ENCODE measurements around the gene PRSS16.
A peak's percentile ranks its signal among the peaks of the same experiment; 100 is the strongest.
"Not testable (repeated sequence)": the region's sequence is repeated elsewhere in the genome, so short reads cannot be mapped to it uniquely, and the experiment has no call there.

The PRSS16 gene, protein sequence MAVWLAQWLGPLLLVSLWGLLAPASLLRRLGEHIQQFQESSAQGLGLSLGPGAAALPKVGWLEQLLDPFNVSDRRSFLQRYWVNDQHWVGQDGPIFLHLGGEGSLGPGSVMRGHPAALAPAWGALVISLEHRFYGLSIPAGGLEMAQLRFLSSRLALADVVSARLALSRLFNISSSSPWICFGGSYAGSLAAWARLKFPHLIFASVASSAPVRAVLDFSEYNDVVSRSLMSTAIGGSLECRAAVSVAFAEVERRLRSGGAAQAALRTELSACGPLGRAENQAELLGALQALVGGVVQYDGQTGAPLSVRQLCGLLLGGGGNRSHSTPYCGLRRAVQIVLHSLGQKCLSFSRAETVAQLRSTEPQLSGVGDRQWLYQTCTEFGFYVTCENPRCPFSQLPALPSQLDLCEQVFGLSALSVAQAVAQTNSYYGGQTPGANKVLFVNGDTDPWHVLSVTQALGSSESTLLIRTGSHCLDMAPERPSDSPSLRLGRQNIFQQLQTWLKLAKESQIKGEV

DNA sequence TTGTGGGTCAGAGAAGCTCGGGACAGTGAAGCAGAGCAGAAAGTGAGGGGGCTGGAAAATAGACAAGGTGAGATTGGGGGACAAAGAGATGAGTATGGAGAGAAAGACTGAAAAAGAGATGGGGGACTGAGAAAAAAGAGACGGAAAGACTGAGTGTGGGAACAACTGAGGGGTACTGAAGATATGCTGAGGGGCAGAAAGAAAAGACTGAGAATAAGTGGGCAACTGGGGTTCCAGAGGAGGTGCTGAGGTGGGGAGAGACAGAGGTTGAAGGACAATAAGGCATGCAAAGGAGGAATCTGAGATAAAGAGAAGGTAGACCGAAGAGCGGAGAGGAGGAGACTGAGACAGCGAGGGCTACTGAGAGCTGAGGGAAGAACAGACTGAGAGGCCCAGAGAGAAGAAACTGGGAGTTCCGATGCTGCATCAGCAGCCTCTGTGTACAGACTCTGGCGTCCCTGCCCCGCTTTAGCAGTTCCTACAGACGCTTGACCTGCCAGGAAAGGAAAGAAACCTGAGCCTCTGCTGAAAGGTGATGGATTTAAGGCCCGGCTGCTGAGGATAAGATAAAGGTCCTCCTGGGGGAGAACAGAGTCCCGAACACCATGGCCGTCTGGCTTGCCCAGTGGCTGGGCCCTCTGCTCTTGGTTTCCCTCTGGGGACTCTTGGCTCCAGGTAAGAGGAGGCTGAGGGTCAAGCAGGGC, at the start of gene PRSS16:
Gene PRSS16, plus strand, starts transcription at position 569 of the 704 bp plus-strand sequence. Its CDS starts 37 bp downstream, at position 606.
- Histone ChIP-seq H3K36me3 (ENCODE audit: insufficient read depth, insufficient read length, low read length) (no peaks in the 10 kb centered on the region), H3K27me3 (ENCODE audit: insufficient read depth, insufficient read length) (peaks cover 41% of the 10 kb centered on the region), H3K9ac (ENCODE audit: insufficient read length, low read depth) (peak within 1 kb of the TSS; percentile 8), H3K9me3 (ENCODE audit: insufficient read depth, low read length) (no peaks in the 10 kb centered on the region), H3K4me3 (ENCODE audit: insufficient read length, low read depth) (no peak within 1 kb of the TSS), H3K4me1 (ENCODE audit: insufficient read depth, insufficient read length) (no peaks in the 10 kb centered on the region)
- DNase-seq (ENCODE audit: low read depth, low spot score) = no peak
- TF ChIP-seq YY1 (IDR thresholded peaks at IDR 0.05; ENCODE audit: insufficient read depth, insufficient read length) (no peak), SUZ12 (IDR thresholded peaks at IDR 0.05; ENCODE audit: extremely low read depth, insufficient read depth, insufficient read length) (no peak), ZNF274 (IDR thresholded peaks at IDR 0.05; ENCODE audit: low read depth, low read length) (no peak)

- no peak overlapping the region for H3K9ac ChIP-seq (ENCODE audit: insufficient read length, low read depth)
- no peaks in the 10 kb centered on the region for H3K36me3 ChIP-seq (ENCODE audit: insufficient read depth, insufficient read length, low read length)
- H3K9me3 ChIP-seq (ENCODE audit: insufficient read depth, low read length) = no peaks in the 10 kb centered on the region
- DNase-seq (ENCODE audit: low read depth, low spot score) = no peak
- H3K4me3 ChIP-seq (ENCODE audit: insufficient read length, low read depth) = no peak overlapping the region
- no peak for TF ChIP-seq ZNF274 (IDR thresholded peaks at IDR 0.05; ENCODE audit: low read depth, low read length)
- H3K27me3 ChIP-seq (ENCODE audit: insufficient read depth, insufficient read length) = no peaks in the 10 kb centered on the region
- no peaks in the 10 kb centered on the region for H3K4me1 ChIP-seq (ENCODE audit: insufficient read depth, insufficient read length)
Measured at GRCh38 chr6:27205375-27206278, 41.9 kb upstream of the PRSS16 start.

- no peaks in the 10 kb centered on the region for H3K36me3 ChIP-seq (ENCODE audit: insufficient read depth, insufficient read length, low read length)
- no peak overlapping the region for H3K9ac ChIP-seq (ENCODE audit: insufficient read length, low read depth)
- H3K4me3 ChIP-seq (ENCODE audit: insufficient read length, low read depth) = no peak overlapping the region
- TF ChIP-seq ZNF274 (IDR thresholded peaks at IDR 0.05; ENCODE audit: low read depth, low read length) = no peak
- TF ChIP-seq YY1 (IDR thresholded peaks at IDR 0.05; ENCODE audit: insufficient read depth, insufficient read length) = no peak
- no peaks in the 10 kb centered on the region for H3K4me1 ChIP-seq (ENCODE audit: insufficient read depth, insufficient read length)
- H3K9me3 ChIP-seq (ENCODE audit: insufficient read depth, low read length) = no peaks in the 10 kb centered on the region
- H3K27me3 ChIP-seq (ENCODE audit: insufficient read depth, insufficient read length) = no peaks in the 10 kb centered on the region
- DNase-seq (ENCODE audit: low read depth, low spot score) = no peak
Measured at GRCh38 chr6:27206806-27207205, 40.7 kb upstream of the PRSS16 start.

DNA sequence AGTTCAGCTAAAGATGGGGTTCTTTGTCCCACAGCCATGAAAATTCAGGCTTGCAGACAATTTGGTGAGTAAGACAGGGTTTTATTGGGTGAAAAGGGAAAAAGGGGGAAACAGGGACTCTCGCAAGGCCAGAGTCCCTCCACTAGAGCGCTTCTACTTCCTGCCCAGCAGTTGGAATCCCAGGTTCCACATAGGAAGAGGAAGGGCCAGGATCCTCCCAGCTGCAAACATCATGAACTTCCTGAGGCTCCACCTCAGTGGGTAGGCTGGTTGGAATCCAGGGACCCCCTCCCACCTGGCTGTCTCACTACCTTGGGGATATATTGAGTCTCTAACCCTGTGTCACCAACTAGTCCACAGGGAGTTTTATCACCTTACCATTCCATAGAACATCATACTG, 39.5 kb upstream of the PRSS16 start:
- Histone ChIP-seq H3K9ac (ENCODE audit: insufficient read length, low read depth) (no peak overlapping the region), H3K9me3 (ENCODE audit: insufficient read depth, low read length) (no peaks in the 10 kb centered on the region), H3K27me3 (ENCODE audit: insufficient read depth, insufficient read length) (no peaks in the 10 kb centered on the region), H3K4me1 (ENCODE audit: insufficient read depth, insufficient read length) (no peaks in the 10 kb centered on the region), H3K4me3 (ENCODE audit: insufficient read length, low read depth) (no peak overlapping the region), H3K36me3 (ENCODE audit: insufficient read depth, insufficient read length, low read length) (no peaks in the 10 kb centered on the region)
- no peak for TF ChIP-seq SUZ12 (IDR thresholded peaks at IDR 0.05; ENCODE audit: extremely low read depth, insufficient read depth, insufficient read length)
- no peak for TF ChIP-seq YY1 (IDR thresholded peaks at IDR 0.05; ENCODE audit: insufficient read depth, insufficient read length)
- TF ChIP-seq ZNF274 (IDR thresholded peaks at IDR 0.05; ENCODE audit: low read depth, low read length) = no peak
- DNase-seq (ENCODE audit: low read depth, low spot score) = no peak

GRCh38 chr6:27209196-27209595, 38.3 kb upstream of the PRSS16 start:
- DNase-seq (ENCODE audit: low read depth, low spot score) = no peak
- H3K9me3 ChIP-seq (ENCODE audit: insufficient read depth, low read length) = no peaks in the 10 kb centered on the region

DNA sequence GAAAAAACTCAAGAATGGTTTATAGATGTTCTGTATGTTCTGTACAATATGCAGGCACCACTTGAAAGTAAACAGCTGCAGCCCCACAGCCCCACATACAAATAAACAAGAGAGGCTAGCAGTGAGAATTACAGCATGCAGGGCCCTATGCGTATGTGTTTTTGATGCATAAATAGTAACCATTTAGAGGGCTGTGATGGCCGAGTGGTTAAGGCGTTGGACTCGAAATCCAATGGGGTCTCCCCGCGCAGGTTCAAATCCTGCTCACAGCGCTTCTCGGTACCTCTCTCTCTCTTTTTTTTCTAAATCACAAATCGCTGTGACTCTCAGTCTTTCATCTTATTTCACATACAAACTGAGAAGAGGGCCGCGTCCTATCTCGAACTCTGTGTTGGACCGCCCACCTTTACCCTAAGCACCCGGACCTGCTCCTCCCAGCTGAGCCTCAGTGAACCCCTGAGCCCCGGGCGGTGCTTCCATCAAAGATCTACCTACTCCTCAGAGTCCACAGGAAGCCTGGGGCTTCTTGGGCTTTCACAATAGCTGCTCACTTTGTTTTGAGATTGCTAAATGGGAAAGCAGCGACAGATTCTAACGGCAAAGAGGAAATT, 37.7 kb upstream of the PRSS16 start:
- TF ChIP-seq SUZ12 (IDR thresholded peaks at IDR 0.05; ENCODE audit: extremely low read depth, insufficient read depth, insufficient read length) (no peak), ZNF274 (IDR thresholded peaks at IDR 0.05; ENCODE audit: low read depth, low read length) (no peak), YY1 (IDR thresholded peaks at IDR 0.05; ENCODE audit: insufficient read depth, insufficient read length) (no peak)
- no peak overlapping the region for H3K9ac ChIP-seq (ENCODE audit: insufficient read length, low read depth)
- no peak overlapping the region for H3K4me3 ChIP-seq (ENCODE audit: insufficient read length, low read depth)
- H3K9me3 ChIP-seq (ENCODE audit: insufficient read depth, low read length) = no peaks in the 10 kb centered on the region
- H3K4me1 ChIP-seq (ENCODE audit: insufficient read depth, insufficient read length) = no peaks in the 10 kb centered on the region
- H3K36me3 ChIP-seq (ENCODE audit: insufficient read depth, insufficient read length, low read length) = no peaks in the 10 kb centered on the region
- DNase-seq (ENCODE audit: low read depth, low spot score) = no peak
- no peaks in the 10 kb centered on the region for H3K27me3 ChIP-seq (ENCODE audit: insufficient read depth, insufficient read length)

More at GRCh38 chr6:27209196-27209595, 38.3 kb upstream of the PRSS16 start:
- no peak overlapping the region for H3K4me3 ChIP-seq (ENCODE audit: insufficient read length, low read depth)
- no peaks in the 10 kb centered on the region for H3K4me1 ChIP-seq (ENCODE audit: insufficient read depth, insufficient read length)
- no peak for TF ChIP-seq SUZ12 (IDR thresholded peaks at IDR 0.05; ENCODE audit: extremely low read depth, insufficient read depth, insufficient read length)
- no peak for TF ChIP-seq YY1 (IDR thresholded peaks at IDR 0.05; ENCODE audit: insufficient read depth, insufficient read length)
- no peak for TF ChIP-seq ZNF274 (IDR thresholded peaks at IDR 0.05; ENCODE audit: low read depth, low read length)
- no peaks in the 10 kb centered on the region for H3K27me3 ChIP-seq (ENCODE audit: insufficient read depth, insufficient read length)
- no peak overlapping the region for H3K9ac ChIP-seq (ENCODE audit: insufficient read length, low read depth)
- H3K36me3 ChIP-seq (ENCODE audit: insufficient read depth, insufficient read length, low read length) = no peaks in the 10 kb centered on the region

DNA sequence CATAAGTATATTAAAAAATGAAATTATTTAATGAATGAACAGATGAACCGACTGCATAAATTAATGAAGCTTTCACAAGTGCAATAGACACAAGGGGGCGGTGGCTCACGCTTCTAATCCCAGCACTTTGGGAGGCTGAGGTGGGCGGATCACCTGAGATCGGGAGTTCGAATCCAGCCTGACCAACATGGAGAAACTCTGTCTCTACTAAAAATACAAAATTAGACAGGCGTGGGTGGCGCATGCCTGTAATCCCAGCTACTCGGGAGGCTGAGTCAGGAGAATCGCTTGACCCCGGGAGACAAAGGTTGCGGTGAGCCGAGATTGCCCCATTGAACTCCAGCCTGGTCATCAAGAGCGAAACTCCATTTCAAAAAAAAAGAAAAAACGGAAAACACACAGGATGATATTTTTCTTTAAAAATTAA, 34.4 kb upstream of the PRSS16 start:
- DNase-seq (ENCODE audit: low read depth, low spot score); H3K9ac ChIP-seq (ENCODE audit: insufficient read length, low read depth); H3K36me3 ChIP-seq (ENCODE audit: insufficient read depth, insufficient read length, low read length); H3K4me3 ChIP-seq (ENCODE audit: insufficient read length, low read depth); H3K4me1 ChIP-seq (ENCODE audit: insufficient read depth, insufficient read length); H3K27me3 ChIP-seq (ENCODE audit: insufficient read depth, insufficient read length); H3K9me3 ChIP-seq (ENCODE audit: insufficient read depth, low read length): not testable (repeated sequence)

All from NT2/D1 (cell line).